K562 (cell line): ENCODE results near the gene YPEL1. TPM values are rescaled to one million over a fixed set of nuclear protein-coding genes. Genes with fewer than 3 reads are reported as not detected.

Experiments
- ATAC-seq: fragments of 200-7000 bp; cut with Tn5 transposase; 3 replicates; pipeline ENCODE4 v1.9.1; 2020; ENCODE audit warnings: moderate library complexity
- BruUV-seq: library from RNA; stranded (reverse); fragments of 400-500 nt; replicated peaks from 2 replicates; lab custom pipeline; 2021; lab: Mats Ljungman, UMichigan
- CTCF ChIA-PET: fragments of 300-600 bp; formaldehyde crosslinking; extraction: SDS; loops from one replicate; lab custom pipeline; 2021; ENCODE audit warnings: low intra/inter-chr PET ratio; lab: Yijun Ruan, JAX
- POLR2A ChIA-PET: fragments of 300-600, 350-650 bp; sonication (Branson Sonifier 250); formaldehyde crosslinking; extraction: SDS; loops from one replicate; lab custom pipeline; 2021; ENCODE audit warnings: antibody characterized with exemption, inconsistent platforms; lab: Yijun Ruan, JAX
- DNase-seq, 4 experiments: peaks; one replicate each; pipeline versions ENCODE4 v3.0.0 to v3.0.0-alpha.2; 2011 to 2018; ENCODE audit warnings: low spot score in 3 of 4, mixed read lengths in 3 of 4; ENCODE audit errors: extremely low read depth in 1 of 4
- FAIRE-seq: peaks from 2 replicates; lab custom pipeline; 2011; peaks lifted over from hg19 to GRCh38; lab: Jason Lieb, UNC
- H2AFZ ChIP-seq: 2 replicates; pipeline ENCODE4 v1.6.0; 2011; ENCODE audit warnings: low read depth, low read length, control low read depth, inconsistent platforms
- H3K27ac ChIP-seq: fragments of 200-600 bp; 3 replicates; pipeline ENCODE4 v1.8.0; 2011; ENCODE audit warnings: low read depth, mild to moderate bottlenecking, control low read depth, inconsistent platforms, low read length, moderate library complexity, mixed read lengths; ENCODE audit errors: extremely low read depth
- H3K27me3 ChIP-seq, 2 experiments: fragments of 300-600 bp in 1 of 2; 2 replicates in 1 of 2; 3 replicates in 1 of 2; pipeline versions ENCODE4 v1.6.0 to v1.8.0; 2011; ENCODE audit warnings: inconsistent platforms in 2 of 2, low read length in 2 of 2, mild to moderate bottlenecking in 1 of 2, mixed read lengths in 1 of 2, moderate library complexity in 1 of 2; ENCODE audit not compliant: control insufficient read depth in 2 of 2, insufficient read depth in 2 of 2
- H3K36me3 ChIP-seq: fragments of 300-600 bp; 3 replicates; pipeline ENCODE4 v1.8.0; 2011; ENCODE audit warnings: mild to moderate bottlenecking, low read length, inconsistent platforms; ENCODE audit not compliant: control insufficient read depth, insufficient read depth
- H3K4me1 ChIP-seq, 2 experiments: fragments of 200-600 bp in 1 of 2; replicated peaks in 1 of 2; 2 replicates in 1 of 2; 3 replicates in 1 of 2; pipeline versions ENCODE4 v1.5.1 to v1.8.0; 2011; ENCODE audit warnings: inconsistent platforms in 2 of 2, low read length in 2 of 2, mild to moderate bottlenecking in 1 of 2, mixed read lengths in 1 of 2, moderate library complexity in 1 of 2; ENCODE audit not compliant: control insufficient read depth in 2 of 2, insufficient read depth in 2 of 2
- H3K4me2 ChIP-seq: 2 replicates; pipeline ENCODE4 v1.6.1; 2011; ENCODE audit warnings: low read length, control low read depth, inconsistent platforms, mixed read lengths; ENCODE audit not compliant: insufficient read depth
- H3K4me3 ChIP-seq: fragments of 200-600 bp; sonication (generic), shearing (Covaris generic); 2 replicates; pipeline ENCODE4 v1.5.1; 2016; ENCODE audit warnings: control low read depth, inconsistent platforms
- H3K79me2 ChIP-seq: fragments of 200-600 bp; 3 replicates; pipeline ENCODE4 v1.8.0; 2011; ENCODE audit warnings: low read length, inconsistent platforms; ENCODE audit not compliant: control insufficient read depth, insufficient read depth
- H3K9ac ChIP-seq, 2 experiments: 2 replicates each; pipeline versions ENCODE4 v1.6.0 to v1.6.1; 2011; ENCODE audit warnings: low read depth in 2 of 2, low read length in 2 of 2, control low read depth in 1 of 2, inconsistent platforms in 1 of 2, mild to moderate bottlenecking in 1 of 2, mixed read lengths in 1 of 2; ENCODE audit not compliant: insufficient read depth in 1 of 2
- H3K9me1 ChIP-seq: one replicate; pipeline ENCODE4 v1.6.0; 2011; ENCODE audit warnings: inconsistent platforms, mild to moderate bottlenecking, low read length, moderate library complexity; ENCODE audit not compliant: control insufficient read depth, insufficient read depth
- H3K9me3 ChIP-seq: replicated peaks from 2 replicates; pipeline ENCODE4 v1.5.1; 2011; ENCODE audit warnings: low read depth, low read length, inconsistent platforms; ENCODE audit not compliant: control insufficient read depth, insufficient read depth
- H4K20me1 ChIP-seq: replicated peaks from 2 replicates; pipeline ENCODE4 v1.6.1; 2011; ENCODE audit warnings: low read length, inconsistent platforms, mixed read lengths; ENCODE audit not compliant: control insufficient read depth, insufficient read depth
- ARID3A ChIP-seq: IDR thresholded peaks from 2 replicates; pipeline ENCODE4 v1.6.1; 2012; ENCODE audit warnings: low read depth, low read length, improper control_type of control experiment, borderline replicate concordance
- CHD1 ChIP-seq: fragments of 200-600 bp; sonication (generic); IDR thresholded peaks from one replicate; pipeline ENCODE4 v1.6.1; 2012; ENCODE audit warnings: mild to moderate bottlenecking, moderate library complexity, low read length, inconsistent platforms
- HLTF ChIP-seq: fragments of 450-650 bp; IDR thresholded peaks from 2 replicates; pipeline ENCODE4 v1.6.1; 2016
- HNRNPLL ChIP-seq: fragments of 200-400 bp; formaldehyde crosslinking; IDR thresholded peaks from 2 replicates; pipeline ENCODE4 v1.6.1; 2017; ENCODE audit warnings: low read length, low read depth, mild to moderate bottlenecking; ENCODE audit not compliant: poor library complexity, severe bottlenecking
- NFRKB ChIP-seq: fragments of 450-650 bp; IDR thresholded peaks from 2 replicates; pipeline ENCODE4 v1.6.1; 2016; ENCODE audit warnings: low read depth
- POLR2AphosphoS5 ChIP-seq: IDR thresholded peaks from 2 replicates; pipeline ENCODE4 v1.6.1; 2011; ENCODE audit warnings: mild to moderate bottlenecking, low read depth, low read length, moderate library complexity; ENCODE audit not compliant: control insufficient read depth, insufficient read depth
- PRPF4 ChIP-seq: fragments of 200-400 bp; formaldehyde crosslinking; IDR thresholded peaks from one replicate; pipeline ENCODE4 v1.6.1; 2017; ENCODE audit warnings: low read length, low read depth, mild to moderate bottlenecking; ENCODE audit not compliant: insufficient read depth, poor library complexity, severe bottlenecking
- RAD51 ChIP-seq: fragments of 450-650 bp; IDR thresholded peaks from 2 replicates; pipeline ENCODE4 v1.7.1; 2016; ENCODE audit warnings: low read depth, mild to moderate bottlenecking, borderline replicate concordance
- ZBTB5 ChIP-seq: fragments of 450-650 bp; IDR thresholded peaks from 2 replicates; pipeline ENCODE4 v1.6.1; 2017; ENCODE audit warnings: antibody characterized with exemption
- ZFP36 ChIP-seq: fragments of 150-350 bp; IDR thresholded peaks from 2 replicates; pipeline ENCODE4 v1.6.1; 2018; ENCODE audit warnings: low read length, low read depth; ENCODE audit not compliant: partially characterized antibody
- ZKSCAN8 ChIP-seq: fragments of 200-800 bp; sonication (Bioruptor generic); IDR thresholded peaks from 2 replicates; pipeline ENCODE4 v1.6.1; 2016; ENCODE audit warnings: missing genetic modification characterization, missing compliant biosample characterization
- ZNF778 ChIP-seq: fragments of 450-650 bp; formaldehyde crosslinking; IDR thresholded peaks from 2 replicates; pipeline ENCODE4 v1.4.0; 2020; ENCODE audit warnings: mild to moderate bottlenecking, moderate library complexity
- WGBS: fragments of 100-300 bp; shearing (Covaris generic); methylation state at CpG from one replicate; pipeline ENCODE4 v1.1.6; 2016; ENCODE audit warnings: low coverage, mixed read lengths; ENCODE audit not compliant: insufficient coverage; ENCODE audit errors: missing lambda C conversion rate; 5-methylcytosine and 5-hydroxymethylcytosine counted together
- in situ Hi-C: fragments of 300-500 bp; cut with MboI; formaldehyde crosslinking; loops from 4 replicates; pipeline ENCODE4 v1.15.0; 2018; ENCODE audit warnings: inconsistent platforms, mixed read lengths
- intact Hi-C: fragments of 100-400 bp; cut with micrococcal nuclease; formaldehyde crosslinking; loops from 2 replicates; pipeline ENCODE4 v1.14.2; 2022
- polyA plus RNA-seq, 8 experiments: library from polyadenylated mRNA; depleted of rRNA in 4 of 8; stranded (reverse) in 5 of 8; unstranded in 3 of 8; fragments of >200 nt; fragmentation: Nextera tagmentation in 2 of 8; fragmentation: Illumina TruSeq in 1 of 8; extraction: Ambion mirVana in 2 of 8; extraction: Trizol in 1 of 8; gene quantifications; 2 replicates each; pipeline versions ENCODE4 v1.2.1 to v1.2.3, GENCODE V29; 2011 to 2014; ENCODE audit warnings: inconsistent platforms in 1 of 8, missing spikeins in 1 of 8
- total RNA-seq, 7 experiments: library from RNA; depleted of rRNA in 6 of 7; stranded (reverse); fragments of >200 nt in 6 of 7; fragmentation: Illumina TruSeq in 2 of 7; extraction: Trizol in 2 of 7; gene quantifications; 2 replicates each; pipeline versions ENCODE4 v1.2.1 to v1.2.3, GENCODE V29; 2011 to 2021; ENCODE audit warnings: low replicate concordance in 1 of 7
- TF ChIP-seq, protein P1 (sequence below): fragments of 250-450 bp; sonication (Bioruptor Pico); IDR thresholded peaks from 2 replicates; pipeline ENCODE4 v1.9.0; 2021; ENCODE audit warnings: mild to moderate bottlenecking
- TF ChIP-seq, protein P2 (sequence below): IDR thresholded peaks from 2 replicates; pipeline ENCODE4 v1.6.1; 2014; ENCODE audit warnings: antibody characterized with exemption
- TF ChIP-seq, protein P3 (sequence below): sonication (generic); formaldehyde crosslinking; IDR thresholded peaks from 2 replicates; pipeline ENCODE4 v1.5.0; 2020; ENCODE audit warnings: missing genetic modification reagents

YPEL1 gene
- total and polyA plus RNA-seq, 9 of the 15 experiments (the other 6 are each of a cell fraction or from before 2014, with no cell fraction given), result 0.07 to 2.2 (median 0.46) TPM

DNA sequence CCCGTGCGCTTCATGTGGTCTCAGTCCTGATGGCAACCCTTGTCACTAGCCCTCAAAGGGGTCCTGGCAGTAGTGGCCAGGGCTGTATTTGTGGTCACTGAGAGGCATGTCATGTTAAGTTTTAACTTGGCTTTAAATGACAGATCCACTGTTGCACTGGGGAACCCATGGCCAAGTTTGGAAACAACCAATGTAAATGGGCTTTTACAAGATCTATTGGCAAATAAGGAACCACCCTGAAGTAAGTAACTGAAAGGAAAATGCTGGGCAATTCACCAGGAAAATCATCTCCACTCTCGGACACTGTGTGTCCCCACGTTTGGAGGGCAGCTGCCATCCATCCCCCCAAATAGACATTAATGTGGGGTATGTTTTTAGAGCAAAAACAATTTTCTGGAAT lies 8.4 kb downstream of the YPEL1 start:
- DNase-seq (peak in 2 of 4 experiments; percentile 42 to 47), FAIRE-seq (no peak), ATAC-seq (no peak)
- H3K4me3 ChIP-seq, result no peak overlapping the region
- H3K4me2 ChIP-seq, result no peak overlapping the region
- CTCF ChIA-PET, result interaction anchor here (0.7 to 3.6 kb wide), 4 partner anchors 14 to 225 kb away, joined by 3 to 27 read pairs (median 8); no protein-coding TSS in a partner anchor
- H3K79me2 ChIP-seq, result no peaks in the 10 kb centered on the region
- no peak overlapping the region for H3K27ac ChIP-seq
- H3K9ac ChIP-seq, result no peak overlapping the region
- peaks cover 0 to 13% of the 10 kb centered on the region in 2 experiments; a peak in 2 of 5 replicates for H3K4me1 ChIP-seq
- H3K36me3 ChIP-seq, result no peaks in the 10 kb centered on the region
- 3% methylated on average over 4 of the region's 4 CpGs for WGBS
- BruUV-seq, result no TSS peak
- POLR2A ChIA-PET, result interaction anchor here (0.6 to 5.3 kb wide), 17 partner anchors 8 to 232 kb away, joined by 3 to 53 read pairs (median 6); partner anchors contain the start of genes MAPK1 and YPEL1
- no peak overlapping the region for H2AFZ ChIP-seq
- intact Hi-C loops, result loop anchor here (2.0 kb wide), 1 partner anchor 14 kb away; no protein-coding TSS in a partner anchor
- H3K9me1 ChIP-seq, result no peaks in the 10 kb centered on the region
- no peaks in the 10 kb centered on the region for H3K9me3 ChIP-seq
- H4K20me1 ChIP-seq, result peaks cover 38% of the 10 kb centered on the region
- H3K27me3 ChIP-seq, result peaks cover 42 to 86% of the 10 kb centered on the region in 2 experiments
- in situ Hi-C loops, result no loop called here
- TF ChIP-seq ARID3A (no peak), ZFP36 (no peak), ZKSCAN8 (CRISPR knock-in tag) (no peak), HLTF (no peak), CHD1 (peak; percentile 22), PRPF4 (no peak), HNRNPLL (no peak), ZBTB5 (no peak), RAD51 (no peak), NFRKB (no peak), ZNF778 (CRISPR knock-in tag) (no peak), POLR2AphosphoS5 (no peak)
- TF ChIP-seq, protein P1, sequence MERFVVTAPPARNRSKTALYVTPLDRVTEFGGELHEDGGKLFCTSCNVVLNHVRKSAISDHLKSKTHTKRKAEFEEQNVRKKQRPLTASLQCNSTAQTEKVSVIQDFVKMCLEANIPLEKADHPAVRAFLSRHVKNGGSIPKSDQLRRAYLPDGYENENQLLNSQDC (CRISPR knock-in tag), result 0 out of 2 replicates have a peak, but pooled peaks have one; percentile 45
- TF ChIP-seq, protein P2, sequence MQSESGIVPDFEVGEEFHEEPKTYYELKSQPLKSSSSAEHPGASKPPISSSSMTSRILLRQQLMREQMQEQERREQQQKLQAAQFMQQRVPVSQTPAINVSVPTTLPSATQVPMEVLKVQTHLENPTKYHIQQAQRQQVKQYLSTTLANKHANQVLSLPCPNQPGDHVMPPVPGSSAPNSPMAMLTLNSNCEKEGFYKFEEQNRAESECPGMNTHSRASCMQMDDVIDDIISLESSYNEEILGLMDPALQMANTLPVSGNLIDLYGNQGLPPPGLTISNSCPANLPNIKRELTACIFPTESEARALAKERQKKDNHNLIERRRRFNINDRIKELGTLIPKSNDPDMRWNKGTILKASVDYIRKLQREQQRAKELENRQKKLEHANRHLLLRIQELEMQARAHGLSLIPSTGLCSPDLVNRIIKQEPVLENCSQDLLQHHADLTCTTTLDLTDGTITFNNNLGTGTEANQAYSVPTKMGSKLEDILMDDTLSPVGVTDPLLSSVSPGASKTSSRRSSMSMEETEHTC, result no peak
- TF ChIP-seq, protein P3, sequence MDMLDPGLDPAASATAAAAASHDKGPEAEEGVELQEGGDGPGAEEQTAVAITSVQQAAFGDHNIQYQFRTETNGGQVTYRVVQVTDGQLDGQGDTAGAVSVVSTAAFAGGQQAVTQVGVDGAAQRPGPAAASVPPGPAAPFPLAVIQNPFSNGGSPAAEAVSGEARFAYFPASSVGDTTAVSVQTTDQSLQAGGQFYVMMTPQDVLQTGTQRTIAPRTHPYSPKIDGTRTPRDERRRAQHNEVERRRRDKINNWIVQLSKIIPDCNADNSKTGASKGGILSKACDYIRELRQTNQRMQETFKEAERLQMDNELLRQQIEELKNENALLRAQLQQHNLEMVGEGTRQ, result no peak
